Common myeloid progenitor, CD34-positive (primary cell): ENCODE results near the gene FUS.
"Not testable (repeated sequence)": the region's sequence is repeated elsewhere in the genome, so short reads cannot be mapped to it uniquely, and the experiment has no call there.

Experiments used
- CTCF ChIA-PET: fragments of 350-600 bp; sonication (Branson Sonifier 250); formaldehyde crosslinking; loops from one replicate; lab custom pipeline; 2021; ENCODE audit warnings: antibody characterized with exemption; lab: Charles Lee
- POLR2A ChIA-PET: fragments of 350-600 bp; sonication (Branson Sonifier 250); formaldehyde crosslinking; loops from one replicate; lab custom pipeline; 2021; ENCODE audit warnings: antibody characterized with exemption; lab: Charles Lee
- DNase-seq, 3 donors: peaks; one replicate each; pipeline versions ENCODE4 v3.0.0 to v3.0.0-alpha.2; 2013
- H3K27ac ChIP-seq, 2 experiments: 1 replicate in 1 of 2; 2 replicates in 1 of 2; pipeline ENCODE4 v1.7.0; 2013; ENCODE audit warnings: inconsistent platforms in 2 of 2, low read length in 2 of 2, mild to moderate bottlenecking in 2 of 2, low read depth in 1 of 2, moderate library complexity in 1 of 2; ENCODE audit not compliant: severe bottlenecking in 2 of 2, insufficient read depth in 1 of 2, poor library complexity in 1 of 2
- H3K27me3 ChIP-seq, 5 experiments: replicated peaks in 2 of 5; 1 replicate in 3 of 5; 2 replicates in 2 of 5; pipeline versions ENCODE4 v1.6.1 to v1.7.0; 2013; ENCODE audit warnings: low read length in 4 of 5, mild to moderate bottlenecking in 2 of 5, moderate library complexity in 2 of 5, inconsistent platforms in 1 of 5; ENCODE audit not compliant: insufficient read depth in 5 of 5, control insufficient read depth in 4 of 5
- H3K36me3 ChIP-seq, 4 experiments: 1 replicate in 2 of 4; 2 replicates in 2 of 4; pipeline versions ENCODE4 v1.6.1 to v1.7.0; 2013; ENCODE audit warnings: low read length in 3 of 4, control low read depth in 1 of 4, mild to moderate bottlenecking in 1 of 4; ENCODE audit not compliant: control insufficient read depth in 4 of 4, insufficient read depth in 4 of 4
- H3K4me1 ChIP-seq, 4 experiments: 1 replicate in 3 of 4; 2 replicates in 1 of 4; pipeline versions ENCODE4 v1.6.1 to v1.7.1; 2013; ENCODE audit warnings: low read length in 3 of 4, mild to moderate bottlenecking in 3 of 4, control low read depth in 1 of 4, inconsistent platforms in 1 of 4, moderate library complexity in 1 of 4; ENCODE audit not compliant: control insufficient read depth in 4 of 4, insufficient read depth in 4 of 4; ENCODE audit errors: control extremely low read depth in 1 of 4
- H3K4me3 ChIP-seq, 7 experiments: 1 replicate in 4 of 7; 2 replicates in 3 of 7; pipeline versions ENCODE4 v1.5.1 to v1.7.0; 2013; ENCODE audit warnings: mild to moderate bottlenecking in 7 of 7, low read length in 6 of 7, moderate library complexity in 6 of 7, inconsistent platforms in 2 of 7, low read depth in 2 of 7, control low read depth in 1 of 7; ENCODE audit not compliant: insufficient read depth in 4 of 7, control insufficient read depth in 1 of 7; ENCODE audit errors: extremely low read depth in 1 of 7
- H3K9me3 ChIP-seq, 5 experiments: 1 replicate in 4 of 5; 2 replicates in 1 of 5; pipeline versions ENCODE4 v1.6.1 to v1.7.1; 2013; ENCODE audit warnings: low read length in 4 of 5, mild to moderate bottlenecking in 2 of 5, inconsistent platforms in 1 of 5, low read depth in 1 of 5, moderate library complexity in 1 of 5; ENCODE audit not compliant: control insufficient read depth in 4 of 5, insufficient read depth in 2 of 5; ENCODE audit errors: control extremely low read depth in 1 of 5
- WGBS: methylation state at CpG from one replicate; pipeline ENCODE4 v1.1.5; 2013; ENCODE audit not compliant: insufficient coverage; 5-methylcytosine and 5-hydroxymethylcytosine counted together

Gene FUS

DNA sequence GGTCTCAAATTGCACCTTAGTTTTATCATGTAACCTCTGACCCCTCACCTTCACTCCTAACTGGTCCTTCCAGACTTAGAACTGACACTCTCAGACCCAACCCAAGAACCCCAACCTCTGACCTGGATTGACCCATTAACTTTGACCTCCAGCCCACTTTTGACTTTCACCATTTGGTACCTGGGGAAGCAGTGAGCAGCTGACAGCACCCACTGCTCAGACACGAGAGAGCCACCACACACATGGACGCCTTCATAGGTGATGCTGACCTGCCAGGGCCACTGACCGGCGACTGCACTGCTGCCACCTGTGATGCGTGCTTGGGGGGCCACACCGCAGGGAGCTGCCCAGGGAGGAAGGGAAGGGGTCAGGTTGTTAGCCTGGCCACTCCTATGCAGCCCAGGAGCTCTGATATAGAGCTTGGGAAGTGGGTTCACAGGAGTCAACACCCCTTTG is 46.9 kb upstream of the FUS start:
- Histone ChIP-seq H3K27me3 (no peaks in the 10 kb centered on the region), H3K36me3 (peaks cover 0 to 27% (median 16%) of the 10 kb centered on the region in 4 experiments), H3K4me3 (no peak overlapping the region), H3K27ac (no peak overlapping the region), H3K4me1 (peaks cover 3 to 26% (median 25%) of the 10 kb centered on the region in 4 experiments), H3K9me3 (no peaks in the 10 kb centered on the region)
- no peak for DNase-seq
- POLR2A ChIA-PET = no interaction called here
- 98% methylated on average over 6 of the region's 6 CpGs for WGBS
- CTCF ChIA-PET = interaction anchor here (0.6 to 9.6 kb wide), 4 partner anchors 10 to 223 kb away, joined by 3 to 123 read pairs (median 6); no protein-coding TSS in a partner anchor

DNA sequence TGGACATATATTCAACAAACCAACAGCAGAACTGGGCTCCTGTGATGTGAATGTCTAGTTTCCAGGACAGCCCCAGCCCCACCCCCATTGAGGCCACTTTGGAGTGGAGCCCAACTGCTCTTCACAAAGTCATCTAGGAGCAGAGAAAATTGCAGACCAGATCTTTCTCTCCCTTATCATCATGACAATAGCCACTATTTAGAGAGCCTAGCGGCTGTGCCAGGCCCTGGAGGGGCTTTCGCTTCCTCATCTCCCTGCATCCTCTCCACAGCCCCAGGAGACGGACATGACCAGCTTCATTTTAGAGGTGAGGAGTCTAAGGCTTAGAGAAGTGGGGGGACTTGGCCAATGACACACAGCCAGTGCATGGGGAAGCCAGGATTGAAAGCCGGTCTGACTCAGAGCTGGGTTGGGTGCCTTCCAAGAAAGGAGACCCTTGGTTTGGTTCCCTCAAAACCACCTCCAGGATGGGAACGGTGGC is 45.8 kb upstream of the FUS start:
- Histone ChIP-seq H3K36me3 (peaks cover 0 to 27% (median 16%) of the 10 kb centered on the region in 4 experiments), H3K27ac (no peak overlapping the region), H3K9me3 (no peaks in the 10 kb centered on the region), H3K27me3 (no peaks in the 10 kb centered on the region), H3K4me1 (peaks cover 3 to 16% (median 14%) of the 10 kb centered on the region in 4 experiments), H3K4me3 (no peak overlapping the region)
- 90% methylated on average over 2 of the region's 5 CpGs for WGBS
- POLR2A ChIA-PET = interaction anchor here (0.5 kb wide), 1 partner anchor 23 kb away, joined by 3 read pairs; no protein-coding TSS in a partner anchor
- CTCF ChIA-PET = interaction anchor here (1.1 to 2.3 kb wide), 2 partner anchors 8 to 21 kb away, joined by 4 to 7 read pairs; no protein-coding TSS in a partner anchor
- DNase-seq = no peak

DNA sequence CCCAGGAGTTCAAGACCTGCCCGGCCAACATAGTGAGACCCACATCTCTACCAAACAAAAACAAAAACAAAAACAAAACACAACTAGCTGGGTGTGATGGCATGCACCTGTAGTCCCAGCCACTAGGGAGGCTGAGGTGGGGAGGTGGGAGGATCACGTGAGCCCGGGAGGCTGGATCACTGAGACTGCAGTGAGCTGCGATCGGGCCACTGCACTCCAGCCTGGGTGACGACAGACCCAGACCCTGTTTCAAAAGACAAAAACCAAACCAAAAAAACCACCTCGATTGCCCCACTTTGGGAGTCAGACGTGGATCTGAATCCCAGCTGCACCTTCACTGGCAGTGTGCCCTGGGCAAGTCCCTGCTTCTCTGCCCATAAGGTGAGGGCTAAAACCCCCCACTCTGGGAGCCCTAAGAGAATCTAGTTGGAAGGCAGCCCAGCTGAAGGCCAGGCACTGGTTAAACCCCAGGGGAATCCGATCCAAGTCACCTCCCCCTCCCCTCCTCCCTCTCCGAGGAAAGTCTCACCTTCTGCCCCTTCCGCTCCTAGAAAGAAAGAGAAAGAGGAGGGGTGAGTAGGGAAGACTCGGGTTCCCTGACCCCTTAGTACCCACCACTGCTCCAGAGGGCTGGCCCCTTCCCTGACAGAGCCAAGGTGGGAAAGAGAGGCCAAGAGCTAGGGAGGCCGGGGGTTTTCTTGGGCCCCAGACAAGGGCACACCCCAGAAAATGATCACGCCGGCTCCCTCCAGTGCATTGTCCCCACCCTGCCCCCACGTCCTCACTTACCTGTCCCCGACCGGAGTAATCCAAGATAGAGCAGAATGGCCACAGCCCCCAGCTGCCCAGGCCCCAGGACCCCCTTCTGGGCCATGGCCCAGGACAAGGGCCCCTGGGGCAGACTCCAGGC is 45.1 kb upstream of the FUS start:
- Histone ChIP-seq H3K9me3 (no peaks in the 10 kb centered on the region), H3K27me3 (no peaks in the 10 kb centered on the region), H3K4me3 (no peak overlapping the region), H3K36me3 (peaks cover 0 to 27% (median 16%) of the 10 kb centered on the region in 4 experiments), H3K27ac (peak overlapping the region in 1 of 2 experiments; percentile 49), H3K4me1 (peaks cover 0 to 8% (median 7%) of the 10 kb centered on the region in 4 experiments)
- ChIA-PET CTCF (interaction anchor here (1.1 to 2.3 kb wide), 3 partner anchors 9 to 22 kb away, joined by 4 to 7 read pairs (median 6); partner anchors contain the start of gene KAT8), POLR2A (interaction anchor here (0.5 to 0.6 kb wide), 2 partner anchors 21 to 22 kb away, joined by 3 read pairs; no protein-coding TSS in a partner anchor)
- DNase-seq = no peak
- 52% methylated on average over 2 of the region's 18 CpGs for WGBS

DNA sequence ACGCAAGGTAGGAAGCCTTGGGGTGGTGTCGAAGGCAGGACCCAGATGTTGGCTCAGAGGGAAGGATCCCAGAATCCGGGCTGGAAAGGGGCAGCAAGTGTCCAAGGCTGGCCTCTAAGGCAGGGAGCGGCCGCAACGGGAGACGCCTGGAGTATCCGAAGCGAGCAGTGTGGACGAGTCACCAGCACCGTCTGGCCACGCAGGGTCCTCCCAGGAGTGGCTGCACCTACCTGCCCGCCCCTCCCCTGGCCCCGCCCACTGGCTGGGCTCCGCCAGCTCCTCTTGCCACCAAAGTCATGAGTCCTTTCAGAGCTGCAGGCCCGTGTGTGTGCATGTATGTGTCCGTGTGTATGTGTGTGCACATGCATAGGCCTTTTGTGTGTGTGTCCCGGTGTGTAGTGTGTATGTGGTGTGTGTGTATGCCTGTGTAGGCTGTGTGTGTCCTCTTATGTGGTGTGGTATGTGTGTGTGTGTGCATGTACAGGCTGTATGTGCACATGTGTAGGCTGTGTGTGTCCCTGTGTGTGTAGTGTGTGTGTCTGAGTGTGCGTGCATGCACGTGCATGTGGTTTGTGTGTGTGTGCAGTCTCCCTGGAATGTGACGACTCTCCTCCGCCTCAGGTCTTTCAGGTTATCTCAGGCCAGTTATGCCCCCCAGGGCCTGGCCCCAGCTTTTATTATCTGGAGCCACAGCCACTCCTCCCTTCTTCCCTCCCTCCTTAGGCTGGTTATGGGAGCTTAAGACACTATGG is 44.2 kb upstream of the FUS start, which contains the start of gene PRSS8:
Gene PRSS8, minus strand, starts transcription at position 193 of the 752 bp plus-strand sequence. CDS start 229 bp downstream, outside the sequence.
- POLR2A ChIA-PET = no interaction called here
- peak within 1 kb of the TSS in 1 of 2 experiments; percentile 49 for H3K27ac ChIP-seq

DNA sequence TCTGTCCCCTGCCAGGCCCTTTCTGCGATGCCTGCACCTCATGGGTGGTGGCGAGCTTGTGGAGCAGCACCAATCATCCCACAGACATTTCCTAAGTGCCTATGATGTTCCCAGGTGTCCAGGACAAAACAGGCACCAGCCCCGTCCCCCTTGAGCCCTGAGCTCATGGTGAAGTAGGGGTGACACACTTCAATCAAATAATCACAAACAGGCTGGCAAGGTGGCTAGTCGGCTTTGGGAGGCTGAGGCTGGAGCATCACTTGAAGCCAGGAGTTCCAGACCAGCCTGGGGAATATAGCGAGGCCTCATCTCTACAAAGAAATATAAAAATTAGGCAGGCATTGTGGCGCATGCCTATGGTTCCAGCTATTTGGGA is 43.7 kb upstream of the FUS start:
- Histone ChIP-seq H3K36me3 (peaks cover 0 to 18% (median 12%) of the 10 kb centered on the region in 4 experiments), H3K4me1 (peaks cover 0 to 3% (median 2%) of the 10 kb centered on the region in 4 experiments), H3K27ac (no peak overlapping the region), H3K27me3 (no peaks in the 10 kb centered on the region), H3K9me3 (no peaks in the 10 kb centered on the region), H3K4me3 (no peak overlapping the region)
- POLR2A ChIA-PET = no interaction called here
- DNase-seq = no peak
- CTCF ChIA-PET = interaction anchor here (0.6 to 2.1 kb wide), 4 partner anchors 13 to 152 kb away, joined by 3 to 6 read pairs (median 3); partner anchors contain the start of genes KAT8 and PRSS36
- WGBS = 100% methylated on average over 1 of the region's 6 CpGs

More for the DNA sequence above, 44.2 kb upstream of the FUS start, which contains the start of gene PRSS8:
- Histone ChIP-seq H3K27me3 (no peaks in the 10 kb centered on the region), H3K36me3 (peaks cover 0 to 23% (median 14%) of the 10 kb centered on the region in 4 experiments), H3K4me3 (no peak within 1 kb of the TSS), H3K4me1 (no peaks in the 10 kb centered on the region), H3K9me3 (no peaks in the 10 kb centered on the region)
- no peak for DNase-seq
- 89% methylated on average over 21 of the region's 22 CpGs for WGBS
- CTCF ChIA-PET = interaction anchor here (0.6 to 2.1 kb wide), 5 partner anchors 10 to 151 kb away, joined by 3 to 6 read pairs (median 3); partner anchors contain the start of genes KAT8 and PRSS36

DNA sequence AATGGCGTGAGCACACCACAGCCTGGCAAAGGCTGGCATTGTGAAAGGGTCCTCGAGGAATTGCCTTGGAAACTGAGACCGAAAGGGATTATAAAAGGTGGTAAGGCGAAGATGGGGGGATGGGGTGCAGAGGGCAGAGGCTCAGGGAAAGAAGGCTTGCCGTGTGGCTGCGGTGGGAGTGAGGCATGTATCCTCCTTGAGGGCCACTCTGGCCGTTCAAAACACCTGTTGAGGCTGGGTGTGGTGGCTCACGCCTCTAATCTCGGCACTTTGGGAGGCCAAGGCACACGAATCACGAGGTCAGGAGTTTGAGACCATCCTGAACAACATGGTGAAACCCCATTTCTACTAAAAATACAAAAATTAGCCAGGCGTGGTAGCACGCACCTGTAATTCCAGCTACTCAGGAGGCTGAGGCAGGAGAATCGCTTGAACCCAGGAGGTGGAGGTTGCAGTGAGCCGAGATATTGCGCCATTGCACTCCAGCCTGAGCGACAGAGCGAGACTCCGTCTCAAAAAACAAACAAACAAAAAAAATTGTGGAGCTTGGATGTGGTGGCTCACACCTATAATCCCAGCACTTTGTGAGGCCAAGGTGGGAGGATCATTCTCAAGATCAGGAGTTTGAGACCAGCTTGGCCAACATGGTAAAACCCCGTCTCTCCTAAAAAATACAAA is 43.0 kb upstream of the FUS start:
- H3K36me3 ChIP-seq = peaks cover 0 to 12% (median 8%) of the 10 kb centered on the region in 4 experiments
- WGBS = 99% methylated on average over 16 of the region's 20 CpGs
- POLR2A ChIA-PET, H3K4me1 ChIP-seq, DNase-seq, H3K27me3 ChIP-seq, H3K9me3 ChIP-seq, H3K27ac ChIP-seq, H3K4me3 ChIP-seq: not testable (repeated sequence)
- CTCF ChIA-PET = interaction anchor here (0.7 to 1.5 kb wide), 4 partner anchors 9 to 35 kb away, joined by 3 read pairs; partner anchors contain the start of gene PRSS36
